A549 (cell line): ENCODE results near the gene PAM. TPM values are rescaled to one million over a fixed set of nuclear protein-coding genes. Genes with fewer than 3 reads are reported as not detected.

Experiments used
- ATAC-seq, 2 experiments: fragments of 200-7000 bp in 1 of 2; fragments of >200 bp in 1 of 2; cut with Nextera tagmentation in 1 of 2; cut with Tn5 transposase in 1 of 2; 3 replicates each; pipeline versions ENCODE4 v1.8.0 to v1.9.1; 2018 to 2020; ENCODE audit warnings: mild to moderate bottlenecking in 1 of 2, moderate library complexity in 1 of 2
- CTCF ChIA-PET: fragments of 300-600 bp; sonication (Branson Sonifier 250); formaldehyde crosslinking; extraction: SDS; loops from one replicate; lab custom pipeline; 2021; ENCODE audit warnings: antibody characterized with exemption, inconsistent platforms; lab: Yijun Ruan, JAX
- POLR2A ChIA-PET: fragments of 350-600 bp; formaldehyde crosslinking; extraction: SDS; loops from one replicate; lab custom pipeline; 2021; ENCODE audit warnings: antibody characterized with exemption, inconsistent platforms; lab: Yijun Ruan, JAX
- DNase-seq, 2 experiments: peaks; one replicate each; pipeline versions ENCODE4 v3.0.0 to v3.0.0-alpha.2; 2011 to 2016; ENCODE audit warnings: low read depth in 1 of 2, low spot score in 1 of 2
- FAIRE-seq: peaks from 2 replicates; lab custom pipeline; 2011; peaks lifted over from hg19 to GRCh38; lab: Jason Lieb, UNC
- H3K27ac ChIP-seq, 2 experiments: fragments of >200 bp; sonication (Bioruptor Twin); formaldehyde crosslinking; 3 replicates each; pipeline ENCODE4 v1.5.1; 2016 to 2017
- H3K4me1 ChIP-seq: fragments of >200 bp; sonication (Bioruptor Twin); formaldehyde crosslinking; 3 replicates; pipeline ENCODE4 v1.6.1; 2016
- H3K4me2 ChIP-seq: fragments of >200 bp; sonication (Bioruptor Twin); formaldehyde crosslinking; 3 replicates; pipeline ENCODE4 v1.6.1; 2016
- H3K4me3 ChIP-seq: fragments of >200 bp; sonication (Bioruptor Twin); formaldehyde crosslinking; 3 replicates; pipeline ENCODE4 v1.5.1; 2016
- H3K9me3 ChIP-seq: fragments of >200 bp; sonication (Bioruptor Twin); formaldehyde crosslinking; 3 replicates; pipeline ENCODE4 v1.6.1; 2016
- CBX8 ChIP-seq: fragments of 200-600 bp; sonication (generic); IDR thresholded peaks from 2 replicates; pipeline ENCODE4 v1.6.1; 2016
- CHD2 ChIP-seq: fragments of 150-350 bp; IDR thresholded peaks from 2 replicates; pipeline ENCODE4 v1.6.1; 2014; ENCODE audit warnings: low read length; ENCODE audit not compliant: partially characterized antibody
- CHD4 ChIP-seq: fragments of 200-600 bp; sonication (generic); IDR thresholded peaks from 2 replicates; pipeline ENCODE4 v1.6.1; 2016; ENCODE audit warnings: antibody characterized with exemption, mild to moderate bottlenecking, borderline replicate concordance
- FOSL2 ChIP-seq, 2 experiments: fragments of 450-650 bp in 1 of 2; fragments of >200 bp in 1 of 2; sonication (Bioruptor Twin) in 1 of 2; formaldehyde crosslinking; IDR thresholded peaks; 2 replicates each; pipeline versions ENCODE4 v1.5.0 to v1.6.1; 2016 to 2020; ENCODE audit warnings: mild to moderate bottlenecking in 1 of 2, moderate library complexity in 1 of 2
- FOXS1 ChIP-seq: fragments of 250-450 bp; sonication (Bioruptor Pico); IDR thresholded peaks from 2 replicates; pipeline ENCODE4 v1.5.0; 2020; ENCODE audit warnings: mild to moderate bottlenecking, moderate library complexity
- GATA3 ChIP-seq: IDR thresholded peaks from 2 replicates; pipeline ENCODE4 v1.6.1; 2012; ENCODE audit warnings: borderline replicate concordance
- HES2 ChIP-seq: fragments of >200 bp; sonication (Bioruptor Twin); formaldehyde crosslinking; IDR thresholded peaks from 2 replicates; pipeline ENCODE4 v1.6.1; 2016
- HOXB13 ChIP-seq: fragments of 250-450 bp; sonication (Bioruptor Pico); IDR thresholded peaks from 2 replicates; pipeline ENCODE4 v1.5.0; 2020; ENCODE audit warnings: low read depth, mild to moderate bottlenecking, moderate library complexity
- HOXB5 ChIP-seq: fragments of 250-450 bp; sonication (Bioruptor Pico); IDR thresholded peaks from 2 replicates; pipeline ENCODE4 v1.5.0; 2020; ENCODE audit warnings: mild to moderate bottlenecking, moderate library complexity
- JUNB ChIP-seq: fragments of >200 bp; sonication (Bioruptor Twin); formaldehyde crosslinking; IDR thresholded peaks from 2 replicates; pipeline ENCODE4 v1.6.1; 2016
- KDM1A ChIP-seq: fragments of 200-600 bp; sonication (generic); IDR thresholded peaks from 2 replicates; pipeline ENCODE4 v1.6.1; 2016; ENCODE audit warnings: low read depth, mild to moderate bottlenecking
- MAFK ChIP-seq: fragments of 450-650 bp; IDR thresholded peaks from 2 replicates; pipeline ENCODE4 v1.6.1; 2014; ENCODE audit not compliant: partially characterized antibody
- NFE2L2 ChIP-seq: fragments of 150-350 bp; conservative IDR thresholded peaks from 2 replicates; pipeline ENCODE4 v1.6.1; 2014; ENCODE audit warnings: low read length
- PHF8 ChIP-seq: fragments of 200-600 bp; sonication (generic); IDR thresholded peaks from 2 replicates; pipeline ENCODE4 v1.6.1; 2016; ENCODE audit warnings: low read depth, mild to moderate bottlenecking, antibody characterized with exemption, moderate library complexity, borderline replicate concordance
- POLR2A ChIP-seq: IDR thresholded peaks from 2 replicates; pipeline ENCODE4 v1.6.1; 2012; ENCODE audit warnings: mild to moderate bottlenecking, low read length
- RCOR1 ChIP-seq: fragments of 150-350 bp; IDR thresholded peaks from 2 replicates; pipeline ENCODE4 v1.6.1; 2014; ENCODE audit warnings: antibody characterized with exemption, low read length, low read depth
- REST ChIP-seq: fragments of 200-600 bp; sonication (generic); IDR thresholded peaks from 2 replicates; pipeline ENCODE4 v1.6.1; 2016; ENCODE audit warnings: antibody characterized with exemption, mild to moderate bottlenecking, moderate library complexity
- RFX5 ChIP-seq: fragments of 450-650 bp; IDR thresholded peaks from 2 replicates; pipeline ENCODE4 v1.7.1; 2014; ENCODE audit warnings: antibody characterized with exemption, mild to moderate bottlenecking, moderate library complexity
- SMC3 ChIP-seq: fragments of >200 bp; sonication (Bioruptor Twin); formaldehyde crosslinking; IDR thresholded peaks from 3 replicates; pipeline ENCODE4 v1.6.1; 2018; ENCODE audit warnings: inconsistent platforms
- ZC3H11A ChIP-seq: fragments of 450-650 bp; IDR thresholded peaks from 2 replicates; pipeline ENCODE4 v1.6.1; 2014; ENCODE audit warnings: antibody characterized with exemption, mild to moderate bottlenecking
- ZNF302 ChIP-seq: fragments of 250-450 bp; sonication (Bioruptor Pico); IDR thresholded peaks from 2 replicates; pipeline ENCODE4 v1.9.0; 2021; ENCODE audit warnings: inconsistent platforms, mild to moderate bottlenecking, moderate library complexity
- ZSCAN20 ChIP-seq: fragments of 250-450 bp; sonication (Bioruptor Pico); IDR thresholded peaks from 2 replicates; pipeline ENCODE4 v1.8.0; 2022; ENCODE audit warnings: mild to moderate bottlenecking, moderate library complexity
- WGBS: methylation state at CpG from one replicate; pipeline ENCODE4 v1.1.6; 2017; ENCODE audit errors: missing lambda C conversion rate; 5-methylcytosine and 5-hydroxymethylcytosine counted together
- polyA plus RNA-seq, 4 experiments: library from polyadenylated mRNA; depleted of rRNA in 3 of 4; stranded (reverse); fragments of >200 nt; fragmentation: RNase III in 1 of 4; extraction: RNeasy Plus Mini Kit Qiagen cat#74134 plus additional on column Dnase treatment in 1 of 4; gene quantifications; 2 replicates in 3 of 4; 3 replicates in 1 of 4; pipeline ENCODE4 v1.2.3, GENCODE V29; 2011 to 2017
- TF ChIP-seq, protein P1 (sequence below): IDR thresholded peaks from 2 replicates; pipeline ENCODE4 v1.6.1; 2012

Gene PAM
- polyA plus RNA-seq, 2 of the 4 experiments (the other 2 are of a cell fraction): 21.5 to 25.1 TPM

GRCh38 chr5:102965653-102966052 lies 210.5 kb downstream of the PAM start:
- no peak for DNase-seq
- WGBS: 26% methylated on average over 1 of the region's 1 CpG
- no peak for FAIRE-seq

GRCh38 chr5:102969641-102970040 lies 214.5 kb downstream of the PAM start:
- WGBS: 48% methylated on average over 3 of the region's 3 CpGs
- DNase-seq (no peak), FAIRE-seq (no peak), ATAC-seq (no peak)
- no peak overlapping the region for H3K27ac ChIP-seq
- ChIA-PET CTCF (interaction anchor here (0.6 to 2.0 kb wide), 3 partner anchors 179 to 606 kb away, joined by 3 to 6 read pairs (median 6); no protein-coding TSS in a partner anchor), POLR2A (no interaction called here)
- H3K4me3 ChIP-seq: no peak overlapping the region
- no peaks in the 10 kb centered on the region for H3K4me1 ChIP-seq
- no peak overlapping the region for H3K4me2 ChIP-seq
- TF ChIP-seq ZSCAN20 (no peak), KDM1A (no peak), CBX8 (no peak), POLR2A (no peak), PHF8 (no peak), RFX5 (no peak), HOXB5 (CRISPR knock-in tag) (no peak), MAFK (no peak), NFE2L2 (no peak), CHD2 (no peak), REST (no peak), HES2 (no peak), CHD4 (no peak), ZNF302 (CRISPR knock-in tag) (no peak), ZC3H11A (no peak), RCOR1 (no peak), FOSL2 (IDR thresholded peaks at IDR 0.05) (no peak), FOSL2 (CRISPR knock-in tag; IDR thresholded peaks at IDR 0.05) (no peak), SMC3 (no peak), HOXB13 (CRISPR knock-in tag) (no peak), GATA3 (no peak)
- H3K9me3 ChIP-seq: no peaks in the 10 kb centered on the region

More at GRCh38 chr5:102965653-102966052, 210.5 kb downstream of the PAM start:
- H3K9me3 ChIP-seq: no peaks in the 10 kb centered on the region
- no peak overlapping the region for H3K4me2 ChIP-seq
- ChIA-PET CTCF (no interaction called here), POLR2A (no interaction called here)
- no peak for ATAC-seq
- H3K4me1 ChIP-seq: no peaks in the 10 kb centered on the region
- no peak overlapping the region for H3K27ac ChIP-seq
- TF ChIP-seq PHF8: no peak
- no peak for TF ChIP-seq MAFK
- TF ChIP-seq, protein P1, sequence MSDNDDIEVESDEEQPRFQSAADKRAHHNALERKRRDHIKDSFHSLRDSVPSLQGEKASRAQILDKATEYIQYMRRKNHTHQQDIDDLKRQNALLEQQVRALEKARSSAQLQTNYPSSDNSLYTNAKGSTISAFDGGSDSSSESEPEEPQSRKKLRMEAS: no peak
- TF ChIP-seq FOXS1 (CRISPR knock-in tag): no peak
- TF ChIP-seq JUNB: no peak
- no peak for TF ChIP-seq POLR2A
- TF ChIP-seq CHD2: no peak
- H3K4me3 ChIP-seq: no peak overlapping the region
